ENCODE measurements around the gene ZFHX3.

GRCh38 chr16:72789921-72790320 is 258.0 kb downstream of the ZFHX3 start:
- TF ChIP-seq CTCF (IDR thresholded peaks at IDR 0.05) (no peak), POLR2A (IDR thresholded peaks at IDR 0.05) (no peak)

Data from testis (tissue), 2 donors.